ENCODE measurements around the gene CACNA2D1.

The CACNA2D1 gene

GRCh38 chr7:82270870-82271269 is 172.7 kb downstream of the CACNA2D1 start:
- DNase-seq: no peak

GRCh38 chr7:82268632-82269031 is 174.9 kb downstream of the CACNA2D1 start:
- DNase-seq: no peak

- DNase-seq: no peak
Observed at GRCh38 chr7:82266081-82266480, 177.5 kb downstream of the CACNA2D1 start.

- DNase-seq: no peak
Observed at GRCh38 chr7:82264783-82265305, 178.7 kb downstream of the CACNA2D1 start.

GRCh38 chr7:82263920-82264782 is 179.4 kb downstream of the CACNA2D1 start:
- no peak for DNase-seq

GRCh38 chr7:82258181-82258580 is 185.4 kb downstream of the CACNA2D1 start:
- DNase-seq: no peak

GRCh38 chr7:82257118-82257695 is 186.4 kb downstream of the CACNA2D1 start:
- DNase-seq: no peak

- DNase-seq: no peak
Observed at GRCh38 chr7:82255706-82256105, 187.9 kb downstream of the CACNA2D1 start.

- no peak for DNase-seq
Observed at GRCh38 chr7:82250598-82250997, 193.0 kb downstream of the CACNA2D1 start.

- DNase-seq: no peak
Observed at GRCh38 chr7:82249979-82250378, 193.6 kb downstream of the CACNA2D1 start.

GRCh38 chr7:82247814-82248433 is 195.7 kb downstream of the CACNA2D1 start:
- DNase-seq: no peak

GRCh38 chr7:82244947-82245517 is 198.5 kb downstream of the CACNA2D1 start:
- DNase-seq: no peak

GRCh38 chr7:82241356-82241755 is 202.2 kb downstream of the CACNA2D1 start:
- DNase-seq: no peak

GRCh38 chr7:82235713-82236112 is 207.9 kb downstream of the CACNA2D1 start:
- DNase-seq: no peak

GRCh38 chr7:82234457-82235049 is 209.0 kb downstream of the CACNA2D1 start:
- no peak for DNase-seq

- DNase-seq: no peak
Observed at GRCh38 chr7:82230811-82231581, 212.6 kb downstream of the CACNA2D1 start.

GRCh38 chr7:82229164-82229563 is 214.4 kb downstream of the CACNA2D1 start:
- no peak for DNase-seq

- DNase-seq: no peak
Observed at GRCh38 chr7:82226191-82226590, 217.4 kb downstream of the CACNA2D1 start.

- no peak for DNase-seq
Observed at GRCh38 chr7:82224529-82224928, 219.0 kb downstream of the CACNA2D1 start.

- no peak for DNase-seq
Observed at GRCh38 chr7:82223580-82223979, 220.0 kb downstream of the CACNA2D1 start.

GRCh38 chr7:82221152-82221674 is 222.4 kb downstream of the CACNA2D1 start:
- DNase-seq: no peak

- no peak for DNase-seq
Observed at GRCh38 chr7:82212466-82212865, 231.1 kb downstream of the CACNA2D1 start.

Measured in stimulated activated CD4-positive, alpha-beta T cell treated with anti-CD3 and anti-CD28 coated beads, Interleukin-1b, Interleukin-23, amount 100 ng/mL, for 48 hours (primary cell).